PC-9 (cell line): ENCODE results near the gene SIAH3.

ENCODE experiments used
- EZH2 ChIP-seq: fragments of 200-600 bp; sonication (generic); IDR thresholded peaks from 2 replicates; pipeline ENCODE4 v1.8.0; 2017; ENCODE audit warnings: antibody characterized with exemption, low read depth
- TF ChIP-seq, protein P1 (sequence below): fragments of 200-600 bp; sonication (generic); conservative IDR thresholded peaks from 2 replicates; pipeline ENCODE4 v1.6.1; 2017; ENCODE audit warnings: mixed run types, antibody characterized with exemption, mild to moderate bottlenecking, moderate library complexity

DNA sequence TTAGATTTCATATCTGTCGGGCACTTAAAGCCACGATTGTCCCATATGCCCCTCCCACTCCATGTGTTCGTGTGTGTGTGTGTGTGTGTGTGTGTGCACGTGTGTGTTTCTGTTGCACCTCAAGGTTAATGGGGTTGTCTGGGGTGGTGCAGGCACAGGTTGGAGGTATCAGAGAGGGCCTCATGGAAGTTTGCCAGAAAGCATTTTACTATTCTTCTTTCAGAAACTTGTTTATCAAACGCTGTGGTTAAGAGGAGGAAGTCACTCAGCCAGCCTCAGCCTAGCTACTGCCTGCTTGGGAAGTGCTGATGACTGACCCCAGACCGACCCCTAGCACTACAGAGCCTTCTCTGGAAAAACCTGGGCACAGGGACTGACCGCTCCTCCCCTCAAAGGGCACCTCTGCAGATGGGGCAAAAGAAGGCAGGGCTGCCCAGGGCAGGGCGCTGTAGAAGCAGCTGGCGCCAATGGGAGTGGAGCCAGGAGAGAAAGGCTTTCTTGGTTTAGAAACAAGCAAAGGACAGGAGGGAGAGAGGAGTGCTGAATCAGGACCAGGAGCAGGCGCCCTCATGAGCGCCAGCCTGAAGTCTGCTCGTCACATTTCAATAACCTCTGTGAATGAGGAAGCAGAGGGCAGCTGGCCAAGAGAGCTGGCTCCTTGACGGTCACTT lies 3.9 kb downstream of the SIAH3 start:
- TF ChIP-seq, protein P1, sequence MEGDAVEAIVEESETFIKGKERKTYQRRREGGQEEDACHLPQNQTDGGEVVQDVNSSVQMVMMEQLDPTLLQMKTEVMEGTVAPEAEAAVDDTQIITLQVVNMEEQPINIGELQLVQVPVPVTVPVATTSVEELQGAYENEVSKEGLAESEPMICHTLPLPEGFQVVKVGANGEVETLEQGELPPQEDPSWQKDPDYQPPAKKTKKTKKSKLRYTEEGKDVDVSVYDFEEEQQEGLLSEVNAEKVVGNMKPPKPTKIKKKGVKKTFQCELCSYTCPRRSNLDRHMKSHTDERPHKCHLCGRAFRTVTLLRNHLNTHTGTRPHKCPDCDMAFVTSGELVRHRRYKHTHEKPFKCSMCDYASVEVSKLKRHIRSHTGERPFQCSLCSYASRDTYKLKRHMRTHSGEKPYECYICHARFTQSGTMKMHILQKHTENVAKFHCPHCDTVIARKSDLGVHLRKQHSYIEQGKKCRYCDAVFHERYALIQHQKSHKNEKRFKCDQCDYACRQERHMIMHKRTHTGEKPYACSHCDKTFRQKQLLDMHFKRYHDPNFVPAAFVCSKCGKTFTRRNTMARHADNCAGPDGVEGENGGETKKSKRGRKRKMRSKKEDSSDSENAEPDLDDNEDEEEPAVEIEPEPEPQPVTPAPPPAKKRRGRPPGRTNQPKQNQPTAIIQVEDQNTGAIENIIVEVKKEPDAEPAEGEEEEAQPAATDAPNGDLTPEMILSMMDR, result no peak
- no peak for TF ChIP-seq EZH2
